Jurkat, Clone E6-1 (cell line): Measurements from ENCODE around the gene DHH.

Experiments
- DNase-seq: peaks from one replicate; pipeline ENCODE4 v3.0.0-alpha.2; 2011; ENCODE audit warnings: low read depth, low spot score
- H3K4me3 ChIP-seq: 2 replicates; pipeline ENCODE4 v1.5.1; 2011; ENCODE audit warnings: mild to moderate bottlenecking, low read length, control low read depth, moderate library complexity

Gene DHH

DNA sequence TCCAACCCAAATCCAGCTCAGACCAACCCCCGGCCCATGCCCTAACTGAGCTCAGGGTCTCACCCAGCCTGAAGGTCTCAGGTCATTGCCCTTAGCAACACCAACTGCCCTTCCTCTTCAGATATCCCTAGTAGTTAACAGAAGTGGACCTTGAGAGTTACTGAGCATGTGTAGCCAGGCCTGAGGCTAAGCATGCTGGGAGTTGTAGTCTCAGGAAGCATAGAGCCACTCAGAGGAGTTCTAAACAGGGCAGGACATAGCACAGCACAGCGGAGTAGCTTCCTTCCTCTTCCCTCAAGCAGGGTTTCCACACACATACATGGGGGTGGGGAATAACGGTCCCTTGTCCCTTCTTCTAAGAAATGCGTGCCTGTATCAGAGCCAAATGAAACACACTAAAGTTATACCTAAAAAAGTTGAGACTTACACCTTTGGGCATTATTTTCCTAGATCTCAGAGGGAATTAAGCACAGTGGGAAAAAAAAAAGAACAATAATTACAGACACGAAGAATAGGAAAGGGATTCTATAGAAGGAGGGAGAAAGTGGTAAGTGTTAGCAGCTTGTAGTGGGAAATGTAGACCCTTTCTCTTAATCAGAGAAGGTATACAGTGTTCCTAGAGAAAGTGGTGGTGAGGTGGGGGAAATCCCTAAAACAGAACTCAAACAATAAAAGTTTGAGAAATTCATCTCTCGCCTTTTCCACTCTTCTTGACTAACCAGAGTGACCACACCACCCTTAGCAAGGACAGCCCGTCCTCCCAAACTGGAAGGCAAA, 38.4 kb downstream of the DHH start:
- H3K4me3 ChIP-seq: peak overlapping the region; percentile 40
- DNase-seq: peak; percentile 88

DNA sequence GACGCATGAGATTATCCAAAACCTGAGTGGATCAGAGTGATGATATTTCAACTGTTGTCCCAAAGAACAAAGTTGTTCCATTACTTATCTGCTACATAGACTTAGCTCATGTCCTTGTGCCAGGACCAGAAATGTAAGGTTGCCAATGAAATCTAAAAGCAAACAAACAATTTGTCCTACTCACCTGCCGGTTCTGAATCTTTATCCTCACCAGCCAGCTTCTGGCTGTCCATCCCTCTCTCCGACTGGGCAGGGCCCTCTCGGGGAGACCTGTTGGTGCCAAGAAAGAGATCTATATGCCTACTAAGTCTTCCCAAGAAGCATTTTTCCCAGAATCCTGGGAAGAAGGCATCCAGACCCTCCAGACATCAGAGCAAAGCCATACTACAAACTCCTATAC, 39.5 kb downstream of the DHH start:
- H3K4me3 ChIP-seq: no peak overlapping the region

DNA sequence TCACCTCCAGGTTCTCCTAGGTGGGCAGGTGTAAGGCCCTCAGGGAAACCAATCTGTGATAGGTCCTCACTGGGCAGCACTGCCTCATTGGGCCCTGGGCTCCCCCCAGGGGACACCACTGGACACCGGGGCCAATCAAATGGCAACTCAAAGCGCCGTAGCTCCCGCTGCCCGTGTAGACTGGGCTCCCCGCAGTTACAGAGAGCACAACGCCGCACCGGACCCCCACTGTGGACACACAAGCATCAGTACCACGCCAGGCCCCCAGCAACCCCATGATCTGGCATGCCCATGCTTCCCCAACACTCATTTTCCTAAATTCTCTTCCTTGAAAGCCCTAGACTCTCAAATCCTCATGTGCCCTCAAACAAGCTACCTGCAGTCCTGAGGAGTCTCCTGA, 40.1 kb downstream of the DHH start:
- no peak overlapping the region for H3K4me3 ChIP-seq
- DNase-seq: no peak

More for the DNA sequence above, 39.5 kb downstream of the DHH start:
- no peak for DNase-seq

DNA sequence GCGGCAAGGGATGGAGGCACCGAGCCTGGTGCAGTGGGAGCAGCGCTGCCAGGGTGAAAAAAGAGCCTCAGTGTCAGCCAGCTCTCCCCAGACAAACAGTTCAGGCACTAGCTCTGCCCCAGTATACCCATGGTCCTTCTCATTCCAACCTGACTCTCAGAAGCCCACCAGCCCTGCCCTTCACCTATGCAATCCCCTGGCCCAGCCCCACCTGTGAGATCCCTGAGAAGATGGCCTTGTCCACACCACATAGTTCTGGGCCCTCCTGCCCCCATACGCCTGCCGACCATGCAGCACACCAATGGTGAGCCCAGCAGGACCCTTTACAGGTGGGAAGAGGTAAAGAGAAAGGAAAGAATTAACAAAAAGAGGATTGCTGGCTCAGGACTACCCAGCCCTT, 40.5 kb downstream of the DHH start:
- no peak overlapping the region for H3K4me3 ChIP-seq
- no peak for DNase-seq

DNA sequence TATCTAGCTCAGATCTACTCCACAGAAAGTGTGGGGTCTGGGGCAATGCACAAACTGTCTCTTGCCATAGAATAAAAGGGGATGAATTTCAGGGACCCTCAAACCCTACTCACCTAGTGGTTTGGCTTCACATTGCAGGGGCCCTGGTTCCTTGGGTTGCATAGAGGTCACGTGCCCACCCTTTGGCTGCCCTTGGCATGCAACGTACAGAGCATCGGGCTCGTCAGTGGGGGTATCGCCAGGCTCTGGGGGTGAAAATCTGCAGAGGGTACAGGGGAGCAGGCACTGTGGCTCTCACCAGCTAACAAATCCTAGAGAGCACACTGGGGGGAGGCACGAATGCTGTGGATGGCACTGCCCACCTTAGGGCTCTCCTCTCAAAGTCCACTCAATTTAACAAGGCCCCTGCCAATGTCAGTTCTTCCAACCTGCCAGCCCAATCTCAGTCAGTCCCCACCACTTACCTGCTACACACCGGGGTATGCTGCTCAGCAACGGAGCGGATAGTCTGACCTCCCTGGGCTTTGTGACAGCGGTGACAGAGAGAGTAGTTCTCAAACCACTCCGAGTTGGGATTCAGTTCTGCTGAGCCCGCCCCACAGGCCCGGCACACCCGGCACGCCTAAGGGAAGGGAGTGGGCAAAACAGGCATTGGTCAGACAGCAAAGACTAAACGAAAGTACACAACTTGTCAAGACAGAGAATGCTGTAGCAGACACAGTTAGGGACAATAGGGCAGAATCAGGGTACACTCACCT, 42.0 kb downstream of the DHH start:
- no peak overlapping the region for H3K4me3 ChIP-seq
- DNase-seq: no peak

DNA sequence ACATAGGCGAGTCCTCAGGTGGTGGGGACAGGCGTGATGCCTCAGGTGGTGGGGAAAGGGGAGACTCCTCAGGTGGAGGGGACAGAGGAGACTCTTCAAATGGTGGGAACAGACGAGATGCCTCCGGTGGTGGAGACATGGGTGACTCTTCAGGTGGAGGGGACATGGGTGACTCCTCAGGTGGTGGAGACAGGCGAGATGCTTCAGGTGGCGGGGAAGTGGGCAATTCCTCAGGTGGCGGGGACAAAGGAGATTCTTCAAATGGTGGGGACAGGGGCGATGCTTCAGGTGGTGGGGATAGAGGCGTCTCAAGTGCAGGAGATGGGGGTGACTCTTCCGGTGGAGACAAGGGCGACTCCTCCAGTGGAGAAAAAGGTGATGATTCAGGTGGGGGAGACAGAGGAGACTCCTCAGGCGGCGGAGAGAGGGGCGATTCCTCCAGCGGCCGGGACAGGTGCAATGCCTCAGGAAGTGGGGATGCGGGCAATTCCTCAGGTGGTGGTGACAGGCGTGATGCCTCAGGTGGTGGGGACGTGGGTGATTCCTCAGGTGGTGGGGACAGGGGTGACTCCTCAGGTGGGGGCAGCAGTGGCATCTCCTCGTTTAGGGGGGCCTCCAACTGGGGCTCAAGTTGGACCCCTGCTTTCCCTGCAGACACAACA, 42.7 kb downstream of the DHH start:
- no peak for DNase-seq
- H3K4me3 ChIP-seq: no peak overlapping the region

DNA sequence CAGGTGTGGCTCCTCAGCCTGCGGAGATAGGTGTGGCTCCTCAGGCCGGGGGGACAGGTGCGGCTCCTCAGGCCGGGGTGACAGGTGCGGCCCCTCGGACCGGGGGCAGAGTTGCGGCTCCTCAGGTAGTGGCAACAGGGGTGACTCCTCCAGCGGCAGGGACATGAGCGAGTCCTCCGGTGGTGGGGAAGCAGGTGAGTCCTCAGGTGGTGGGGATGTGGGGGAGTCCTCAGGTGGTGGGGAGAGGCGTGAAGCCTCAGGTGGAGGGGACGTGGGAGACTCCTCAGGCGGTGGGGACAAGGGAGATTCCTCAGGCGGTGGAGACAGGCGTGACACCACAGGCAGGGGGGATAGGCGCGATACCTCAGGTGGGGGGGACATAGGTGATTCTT, 43.2 kb downstream of the DHH start:
- DNase-seq: no peak
- H3K4me3 ChIP-seq: no peak overlapping the region

DNA sequence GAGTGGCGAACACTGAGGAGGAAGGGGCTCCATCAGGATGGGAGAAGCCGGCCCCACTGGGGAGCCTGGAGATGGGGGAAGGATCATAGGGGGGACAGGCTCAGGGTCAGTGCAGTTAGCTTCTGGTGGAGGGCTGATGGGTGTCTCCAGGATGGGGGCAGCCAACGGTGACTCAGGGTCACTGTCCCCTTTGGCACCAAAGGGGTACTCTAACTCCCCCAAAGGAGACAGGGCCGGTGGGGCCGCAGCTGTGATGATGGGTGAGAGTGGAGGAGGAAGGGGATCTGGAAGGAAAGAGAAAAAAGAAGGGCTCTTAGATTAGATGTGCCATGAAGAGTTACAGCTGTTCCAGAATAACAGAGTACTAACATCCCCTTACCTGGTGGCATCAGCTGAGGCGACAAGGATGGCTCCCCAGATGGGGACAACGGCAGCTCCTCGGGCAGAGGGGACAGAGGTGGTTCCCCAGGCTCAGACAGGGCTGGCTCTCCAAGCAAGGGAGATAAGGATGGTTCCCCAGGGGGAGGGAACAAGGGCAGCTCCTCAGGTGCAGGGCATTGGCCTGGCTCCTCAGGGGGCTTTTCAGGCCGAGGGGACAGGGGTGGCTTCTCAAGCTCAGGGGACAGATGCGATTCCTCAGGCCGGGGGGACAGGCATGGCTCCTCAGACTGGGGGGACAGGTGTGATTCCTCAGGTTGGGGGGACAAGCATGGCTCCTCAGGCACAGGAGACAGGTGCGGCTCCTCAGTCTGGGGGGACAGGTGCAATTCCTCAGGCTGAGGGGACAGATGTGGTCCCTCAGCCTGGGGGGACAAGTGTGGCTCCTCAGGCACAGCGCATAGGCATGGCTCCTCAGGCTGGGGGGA, 43.9 kb downstream of the DHH start:
- H3K4me3 ChIP-seq: no peak overlapping the region
- DNase-seq: no peak

DNA sequence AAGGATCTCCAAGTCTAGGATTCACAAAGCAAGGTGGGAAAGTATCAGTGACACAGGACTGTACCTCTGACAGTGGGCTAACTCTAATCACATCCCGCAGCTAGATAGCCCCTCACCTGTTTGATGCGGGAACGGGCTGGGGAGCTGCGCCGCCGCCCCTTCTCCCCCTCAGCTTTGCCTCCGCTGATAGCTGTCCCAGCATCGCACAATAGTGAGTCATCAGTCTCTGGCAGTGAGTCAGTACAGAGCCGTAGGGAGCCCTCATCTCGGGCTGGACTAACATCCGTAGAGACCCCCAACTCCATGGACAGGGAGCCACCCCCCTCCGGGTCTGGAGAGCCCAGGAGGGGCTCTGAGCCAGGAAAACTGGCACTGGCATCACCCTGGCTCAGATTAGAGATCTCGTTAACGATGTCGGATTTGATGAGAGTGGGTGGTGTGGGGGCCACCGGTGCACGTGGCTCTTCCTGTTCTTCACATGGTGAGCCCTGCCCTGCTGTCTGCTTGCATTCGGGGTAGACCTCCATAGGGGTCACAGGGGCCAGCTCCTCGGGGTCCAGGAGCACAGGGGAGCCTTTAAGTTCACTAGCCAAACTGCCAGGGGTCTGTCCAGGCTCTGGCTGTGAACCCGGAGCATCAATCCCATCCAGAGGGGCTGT, 44.9 kb downstream of the DHH start:
- no peak for DNase-seq

DNA sequence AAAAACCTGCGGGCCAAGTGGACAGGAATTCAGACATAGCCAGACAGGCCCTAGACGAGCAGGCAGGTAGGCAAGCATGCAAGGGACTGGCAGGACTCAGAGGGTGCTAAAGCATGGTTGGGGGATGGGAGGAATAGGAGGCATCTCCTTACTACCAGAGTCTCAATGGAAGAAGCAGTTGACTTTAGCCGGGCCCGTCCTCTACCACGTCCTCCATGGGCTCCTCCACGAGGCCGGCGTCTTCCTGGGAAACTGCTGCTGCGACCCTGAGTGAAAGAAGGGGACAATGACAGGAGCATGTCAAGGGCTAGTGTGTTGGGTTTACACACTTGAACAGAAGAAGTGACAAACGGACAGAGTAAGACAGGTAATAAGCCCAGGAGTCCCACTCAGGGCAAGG, 45.6 kb downstream of the DHH start:
- DNase-seq: no peak
- H3K4me3 ChIP-seq: no peak overlapping the region

More for the DNA sequence above, 44.9 kb downstream of the DHH start:
- no peak overlapping the region for H3K4me3 ChIP-seq

DNA sequence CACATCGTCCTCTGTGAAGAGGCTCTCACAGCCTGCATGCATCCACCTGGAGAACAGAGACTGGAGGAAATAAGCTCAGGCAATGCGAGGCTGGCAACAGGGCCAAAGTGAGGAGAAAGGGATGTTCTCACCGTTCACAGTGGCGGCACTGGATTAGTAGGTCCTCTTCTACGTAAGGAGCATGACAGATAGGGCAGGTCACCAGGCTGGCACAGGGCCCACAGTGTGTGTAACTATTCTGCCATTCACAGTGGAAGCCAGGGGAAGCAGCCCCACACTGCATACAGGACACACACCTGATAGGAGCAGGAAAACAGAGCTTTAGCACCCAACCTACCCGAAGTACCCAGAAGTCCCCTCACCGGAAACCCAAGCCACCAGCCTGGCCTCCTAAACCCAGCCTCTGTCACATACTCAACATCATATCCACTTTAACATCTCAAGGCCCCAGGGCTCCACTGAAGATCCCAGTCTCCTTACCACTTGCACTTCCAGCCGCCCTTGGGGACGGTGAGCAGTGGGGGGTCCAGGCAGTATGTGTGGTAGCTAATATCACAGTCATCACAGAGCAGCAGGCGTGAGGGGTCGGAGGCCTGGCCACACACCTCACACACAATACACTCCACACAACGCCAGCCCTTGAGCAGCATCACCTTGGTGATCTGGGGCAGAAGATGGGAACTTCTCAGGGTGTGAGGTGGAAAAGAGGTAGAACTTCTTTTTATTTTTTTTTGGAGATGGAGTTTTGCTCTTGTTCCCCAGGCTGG, 48.3 kb downstream of the DHH start:
- no peak for DNase-seq
- no peak overlapping the region for H3K4me3 ChIP-seq

DNA sequence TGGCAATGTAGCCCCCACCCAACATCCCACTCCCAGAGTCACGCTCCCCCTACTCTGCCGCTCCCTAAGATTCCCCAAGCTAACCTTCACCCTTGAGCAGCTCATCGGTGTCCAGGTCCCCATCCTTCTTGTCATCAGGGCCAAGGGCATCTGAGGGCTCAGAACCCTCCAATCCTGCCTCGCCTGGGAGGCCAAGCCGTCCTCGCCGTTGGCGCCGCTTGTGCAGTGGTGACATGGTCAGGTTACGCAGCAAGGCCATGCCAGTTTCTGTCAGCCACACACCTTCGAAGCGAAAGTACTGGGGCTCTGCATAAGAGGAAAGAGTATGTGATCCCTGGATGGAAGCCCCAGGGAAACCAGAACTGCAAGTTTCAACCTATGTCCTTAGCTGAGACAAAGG, 49.9 kb downstream of the DHH start:
- no peak for DNase-seq
- H3K4me3 ChIP-seq: no peak overlapping the region

DNA sequence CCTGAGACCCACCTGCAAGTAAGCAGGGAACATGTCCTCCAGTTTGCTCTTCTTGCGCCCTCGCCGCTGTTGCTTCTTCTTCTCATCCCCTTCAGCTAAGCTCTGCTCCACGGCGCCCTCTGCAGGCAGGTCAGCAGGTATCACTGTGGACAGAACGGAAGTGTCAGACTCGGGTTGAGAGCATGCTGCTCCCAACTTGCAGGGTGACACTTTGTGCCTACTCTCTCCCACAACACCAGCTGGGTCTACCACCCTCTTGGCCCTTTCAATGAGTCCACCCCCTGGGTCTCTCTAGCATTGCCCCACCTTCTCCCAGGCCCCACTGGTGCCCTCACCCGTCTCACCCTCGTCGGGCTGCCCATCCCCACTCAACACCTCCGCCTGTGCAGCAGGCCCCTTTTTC, 50.7 kb downstream of the DHH start:
- DNase-seq: peak; percentile 41

DNA sequence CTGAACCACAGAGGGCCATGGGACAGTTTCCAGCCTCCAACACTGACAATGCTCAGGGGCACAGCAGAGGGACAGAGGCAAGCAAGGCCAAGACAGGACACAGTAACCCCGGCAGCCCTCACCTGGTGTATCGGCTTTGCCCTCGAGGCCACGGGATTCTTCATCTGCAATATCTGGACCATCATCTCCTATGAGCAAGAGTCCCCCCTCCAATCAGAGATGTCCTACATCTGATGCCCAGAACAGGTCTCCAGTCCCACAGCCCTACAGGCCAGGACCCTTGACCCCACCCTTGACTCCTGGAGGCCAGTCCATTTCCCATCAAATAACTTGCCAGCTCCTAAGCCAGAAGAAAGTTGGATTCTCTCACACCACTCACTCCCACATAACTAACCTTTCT, 51.4 kb downstream of the DHH start:
- H3K4me3 ChIP-seq: no peak overlapping the region
- DNase-seq: no peak

More for the DNA sequence above, 50.7 kb downstream of the DHH start:
- no peak overlapping the region for H3K4me3 ChIP-seq

DNA sequence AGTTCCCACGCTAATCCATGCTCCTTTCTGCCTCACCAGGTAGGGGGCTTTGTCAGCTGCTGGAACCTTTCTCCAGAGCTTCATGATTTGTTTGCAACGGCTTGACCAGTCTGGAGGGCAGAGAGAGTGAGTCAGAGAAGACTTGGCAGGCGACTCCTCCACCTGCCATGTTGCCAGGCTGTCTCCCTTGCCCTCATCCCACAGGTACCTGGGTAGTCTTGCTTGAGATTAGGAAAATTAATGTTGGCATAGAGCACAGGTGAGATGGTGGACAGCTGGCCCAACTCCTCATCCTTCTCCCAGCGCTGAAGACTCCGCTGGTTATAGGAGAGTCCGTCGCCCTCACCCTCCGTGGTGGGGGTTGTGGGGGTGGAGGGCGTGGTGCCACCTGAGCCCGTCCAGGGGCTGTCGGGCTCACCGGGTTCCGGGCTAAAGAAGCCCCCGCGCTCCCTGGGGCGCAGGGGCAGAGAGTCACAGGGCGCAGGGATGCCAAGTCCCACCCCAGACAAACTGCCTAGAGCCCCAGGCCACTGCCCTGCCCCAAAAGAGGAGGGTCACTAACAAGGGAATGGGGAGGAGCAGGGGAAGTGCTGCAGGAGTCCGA, 52.6 kb downstream of the DHH start:
- no peak for DNase-seq
- no peak overlapping the region for H3K4me3 ChIP-seq

DNA sequence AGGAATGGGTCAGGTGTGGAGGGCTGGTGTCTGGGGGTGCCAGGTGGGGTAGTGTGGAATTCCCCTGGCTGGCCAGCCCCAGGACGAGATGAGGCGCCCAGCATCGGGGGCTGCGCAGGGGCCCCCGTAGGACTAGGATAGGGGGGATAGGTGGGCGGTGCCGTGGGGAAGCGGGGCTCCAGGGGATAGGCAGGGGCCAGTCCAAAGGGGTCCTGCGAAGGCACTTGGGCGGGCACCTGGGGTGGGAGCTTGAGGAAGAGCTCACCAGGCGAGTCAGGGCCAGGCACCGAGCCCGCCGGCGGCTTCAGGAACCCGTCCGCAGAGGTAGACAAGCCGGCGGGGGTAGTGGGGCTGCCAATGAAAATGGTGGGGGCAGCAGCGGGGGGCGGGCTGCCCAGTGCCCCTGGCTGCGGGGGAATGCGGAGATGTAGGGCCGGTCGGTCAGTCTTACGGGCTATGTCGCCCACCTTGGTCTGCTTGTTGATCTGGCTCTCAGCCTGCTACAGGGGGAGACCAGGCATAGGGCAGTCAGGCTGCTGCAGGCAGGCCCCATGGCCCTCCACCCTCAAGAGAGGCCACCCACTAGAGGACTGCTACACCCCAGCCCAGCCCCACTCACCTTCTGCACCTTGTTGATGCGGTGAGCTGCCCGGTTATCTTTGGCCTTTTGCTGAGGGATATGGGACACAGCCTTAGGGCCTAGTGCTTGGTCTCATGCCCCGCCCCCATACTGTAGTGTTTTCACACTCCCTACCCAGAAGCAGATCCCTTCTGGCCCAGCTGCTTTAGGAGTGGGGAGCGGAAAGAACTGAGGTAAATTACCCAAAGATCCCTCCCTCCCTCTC, 53.3 kb downstream of the DHH start:
- no peak for DNase-seq
- no peak overlapping the region for H3K4me3 ChIP-seq

DNA sequence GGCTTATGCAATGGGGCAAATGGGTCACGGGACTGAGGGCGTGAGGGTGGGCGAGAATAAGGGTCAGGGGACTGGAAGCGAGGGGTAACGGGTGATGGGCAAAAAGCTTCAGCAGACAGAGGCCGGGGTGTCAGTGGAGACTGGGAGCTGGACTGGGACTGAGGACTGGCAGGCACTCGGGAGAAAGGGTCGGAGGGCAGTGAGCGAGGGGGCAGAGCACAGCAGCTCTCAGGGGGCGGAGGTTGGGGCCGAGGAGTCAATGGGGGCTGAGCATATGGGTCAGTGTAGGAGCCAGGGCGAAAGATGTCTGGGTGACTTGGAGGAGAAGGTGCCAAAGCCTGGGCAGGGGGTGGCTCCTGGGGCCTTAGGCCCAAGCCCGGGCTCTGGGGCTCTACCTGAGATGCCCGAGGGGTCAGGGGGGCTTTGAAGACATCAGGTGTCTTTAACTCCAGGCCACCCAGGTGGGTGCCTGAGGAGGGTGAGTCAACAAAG, 54.2 kb downstream of the DHH start:
- H3K4me3 ChIP-seq: no peak overlapping the region

More for the DNA sequence above, 54.2 kb downstream of the DHH start:
- DNase-seq: no peak
